ENCODE data around the gene CEACAM5. TPM values are rescaled to one million over a fixed set of nuclear protein-coding genes. Genes with fewer than 3 reads are reported as not detected.

CEACAM5 gene
- total and polyA plus RNA-seq, 4 donors: 0.02 TPM; not detected in 3

- no peaks in the 10 kb centered on the region for H3K9me3 ChIP-seq (ENCODE audit: control insufficient read depth in 4 of 4, low read length in 3 of 4)
- 64% methylated on average over 6 of the region's 6 CpGs for WGBS
- no peak overlapping the region for H3K4me3 ChIP-seq (ENCODE audit: low read depth in 1 of 3, low read length in 3 of 3)
- no peaks in the 10 kb centered on the region for H3K36me3 ChIP-seq (ENCODE audit: control insufficient read depth in 4 of 4, insufficient read depth in 3 of 4, low read depth in 1 of 4, low read length in 3 of 4)
- no peak overlapping the region for H3K27ac ChIP-seq (ENCODE audit: low read depth in 1 of 2, low read length in 2 of 2)
- H3K27me3 ChIP-seq (ENCODE audit: control insufficient read depth in 4 of 4, insufficient read depth in 4 of 4, low read length in 3 of 4): peaks cover 0 to 8% (median 0%) of the 10 kb centered on the region in 4 donors
- TF ChIP-seq EGR1 (IDR thresholded peaks at IDR 0.05; ENCODE audit: low read depth in 2 of 2) (no peak), HNF4G (IDR thresholded peaks at IDR 0.05) (no peak), NR2F2 (IDR thresholded peaks at IDR 0.05) (no peak), RAD21 (IDR thresholded peaks at IDR 0.05) (no peak), TAF1 (conservative IDR thresholded peaks at IDR 0.05) (no peak), YY1 (IDR thresholded peaks at IDR 0.05) (no peak), JUND (IDR thresholded peaks at IDR 0.05) (no peak), HNF4A (conservative IDR thresholded peaks at IDR 0.05) (no peak), GABPA (IDR thresholded peaks at IDR 0.05 in 1 of 2, conservative IDR thresholded peaks at IDR 0.05 in 1 of 2) (no peak), REST (IDR thresholded peaks at IDR 0.05) (no peak), ZBTB33 (IDR thresholded peaks at IDR 0.05) (no peak), FOXA1 (IDR thresholded peaks at IDR 0.05) (no peak)
- TF ChIP-seq, protein P1, sequence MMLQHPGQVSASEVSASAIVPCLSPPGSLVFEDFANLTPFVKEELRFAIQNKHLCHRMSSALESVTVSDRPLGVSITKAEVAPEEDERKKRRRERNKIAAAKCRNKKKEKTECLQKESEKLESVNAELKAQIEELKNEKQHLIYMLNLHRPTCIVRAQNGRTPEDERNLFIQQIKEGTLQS (IDR thresholded peaks at IDR 0.05): no peak
- TF ChIP-seq, protein P2, sequence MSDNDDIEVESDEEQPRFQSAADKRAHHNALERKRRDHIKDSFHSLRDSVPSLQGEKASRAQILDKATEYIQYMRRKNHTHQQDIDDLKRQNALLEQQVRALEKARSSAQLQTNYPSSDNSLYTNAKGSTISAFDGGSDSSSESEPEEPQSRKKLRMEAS (IDR thresholded peaks at IDR 0.05): no peak
- H3K4me1 ChIP-seq (ENCODE audit: control insufficient read depth in 4 of 4, insufficient read depth in 4 of 4, low read length in 3 of 4): no peaks in the 10 kb centered on the region
- DNase-seq (ENCODE audit: low spot score): no peak
- no peak overlapping the region for H3K9ac ChIP-seq (ENCODE audit: low read depth in 1 of 2, low read length in 2 of 2)
Measured at GRCh38 chr19:41718761-41719160, 10.3 kb downstream of the CEACAM5 start.

DNA sequence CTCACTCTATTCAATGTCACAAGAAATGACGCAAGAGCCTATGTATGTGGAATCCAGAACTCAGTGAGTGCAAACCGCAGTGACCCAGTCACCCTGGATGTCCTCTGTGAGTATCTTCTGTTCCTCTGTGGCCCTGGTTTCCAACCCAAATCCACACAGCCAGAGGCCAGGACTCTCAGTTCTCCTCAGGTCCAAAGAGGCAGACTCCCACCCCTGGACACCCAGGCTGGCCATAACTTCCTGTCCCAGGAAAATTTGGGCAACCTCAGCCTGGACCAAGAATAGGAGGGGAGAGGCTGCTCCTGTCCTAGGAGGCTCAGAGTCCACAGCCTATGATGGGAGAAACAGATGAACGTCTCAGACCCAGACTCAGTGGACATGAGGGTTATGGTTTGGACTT lies 11.7 kb downstream of the CEACAM5 start:
- Histone ChIP-seq H3K4me1 (ENCODE audit: control insufficient read depth in 4 of 4, insufficient read depth in 4 of 4, low read length in 3 of 4) (no peaks in the 10 kb centered on the region), H3K4me3 (ENCODE audit: low read depth in 1 of 3, low read length in 3 of 3) (no peak overlapping the region), H3K36me3 (ENCODE audit: control insufficient read depth in 4 of 4, insufficient read depth in 3 of 4, low read depth in 1 of 4, low read length in 3 of 4) (no peaks in the 10 kb centered on the region), H3K27ac (ENCODE audit: low read depth in 1 of 2, low read length in 2 of 2) (no peak overlapping the region), H3K9me3 (ENCODE audit: control insufficient read depth in 4 of 4, low read length in 3 of 4) (no peaks in the 10 kb centered on the region), H3K27me3 (ENCODE audit: control insufficient read depth in 4 of 4, insufficient read depth in 4 of 4, low read length in 3 of 4) (peaks cover 0 to 8% (median 0%) of the 10 kb centered on the region in 4 donors), H3K9ac (ENCODE audit: low read depth in 1 of 2, low read length in 2 of 2) (no peak overlapping the region)
- 80% methylated on average over 3 of the region's 3 CpGs for WGBS
- DNase-seq (ENCODE audit: low spot score): no peak
- TF ChIP-seq, protein P1 (IDR thresholded peaks at IDR 0.05): no peak
- no peak for TF ChIP-seq RAD21 (IDR thresholded peaks at IDR 0.05)
- no peak for TF ChIP-seq SP1 (IDR thresholded peaks at IDR 0.05)
- no peak for TF ChIP-seq FOXA2 (IDR thresholded peaks at IDR 0.05)
- no peak for TF ChIP-seq JUND (IDR thresholded peaks at IDR 0.05)
- TF ChIP-seq HNF4A (conservative IDR thresholded peaks at IDR 0.05): no peak
- TF ChIP-seq RXRA (IDR thresholded peaks at IDR 0.05): no peak
- TF ChIP-seq GABPA (IDR thresholded peaks at IDR 0.05 in 1 of 2, conservative IDR thresholded peaks at IDR 0.05 in 1 of 2): no peak
- no peak for TF ChIP-seq REST (IDR thresholded peaks at IDR 0.05)
- TF ChIP-seq ZBTB33 (IDR thresholded peaks at IDR 0.05): no peak
- TF ChIP-seq FOXA1 (IDR thresholded peaks at IDR 0.05): no peak
- no peak for TF ChIP-seq TAF1 (conservative IDR thresholded peaks at IDR 0.05)
- TF ChIP-seq, protein P2 (IDR thresholded peaks at IDR 0.05): no peak
- no peak for TF ChIP-seq NR2F2 (IDR thresholded peaks at IDR 0.05)
- TF ChIP-seq YY1 (IDR thresholded peaks at IDR 0.05): no peak
- TF ChIP-seq HNF4G (IDR thresholded peaks at IDR 0.05): no peak
